NCI-H2196 (cell line): Measurements from ENCODE around the gene MT1A.
"Not testable (repeated sequence)": the region's sequence is repeated elsewhere in the genome, so short reads cannot be mapped to it uniquely, and the experiment has no call there.

Experiments
- DNase-seq: peaks from one replicate; lab custom pipeline; 2025; ENCODE audit not compliant: unreplicated experiment; lab: John Stamatoyannopoulos, UW

The MT1A gene

DNA sequence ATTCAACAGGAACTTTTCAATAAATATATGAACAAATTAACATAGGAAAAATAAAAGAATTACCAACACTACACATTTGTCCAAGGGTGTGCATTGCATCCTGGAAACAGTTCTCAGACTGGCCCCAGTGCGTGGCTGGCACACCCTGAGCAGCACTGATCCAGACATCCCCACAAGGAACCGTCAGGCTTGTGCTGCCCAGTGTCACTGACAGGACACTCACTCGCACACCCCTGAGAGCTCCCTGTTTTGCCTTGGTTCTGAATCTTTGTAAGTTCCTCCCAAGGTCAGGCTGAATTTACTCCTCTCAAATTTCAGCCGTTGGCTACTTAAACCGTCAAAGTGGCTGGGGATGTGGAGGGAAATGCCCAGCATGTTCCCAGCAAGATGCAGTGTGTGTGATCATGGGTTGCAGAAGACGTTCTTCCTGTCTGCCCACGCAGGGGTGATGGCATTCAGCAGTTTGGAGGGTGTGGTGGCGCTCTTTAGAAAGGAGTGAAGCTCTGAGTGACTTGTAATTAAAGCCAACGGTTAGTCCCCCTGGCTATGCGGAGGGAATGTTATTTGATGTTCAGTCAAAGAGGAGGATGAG lies 28.4 kb upstream of the MT1A start:
- DNase-seq: peak; percentile 10

DNA sequence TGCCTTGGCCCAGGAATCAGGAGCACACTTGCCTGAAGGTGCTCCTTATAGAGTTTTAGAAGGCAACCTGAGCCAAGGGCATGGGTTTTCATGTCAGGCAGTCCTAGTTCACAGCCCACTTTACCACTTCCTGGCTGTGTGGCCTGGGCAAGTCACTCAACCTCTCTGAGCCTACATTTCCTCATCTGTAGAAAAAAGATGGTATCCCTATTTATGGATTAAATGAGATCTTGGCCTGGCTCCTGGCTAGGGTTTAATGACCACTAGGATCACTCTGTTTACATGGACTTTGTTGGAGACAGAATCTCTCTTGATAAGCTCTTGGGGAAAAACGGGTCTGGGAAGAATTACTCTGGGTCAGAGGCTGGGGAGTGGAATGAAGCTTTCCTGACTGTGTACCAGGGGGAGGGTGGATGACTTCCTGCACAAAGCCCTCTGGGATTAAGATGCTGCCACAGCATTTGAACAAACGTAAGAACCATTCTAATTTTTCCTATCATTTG lies 27.8 kb upstream of the MT1A start:
- DNase-seq: no peak

DNA sequence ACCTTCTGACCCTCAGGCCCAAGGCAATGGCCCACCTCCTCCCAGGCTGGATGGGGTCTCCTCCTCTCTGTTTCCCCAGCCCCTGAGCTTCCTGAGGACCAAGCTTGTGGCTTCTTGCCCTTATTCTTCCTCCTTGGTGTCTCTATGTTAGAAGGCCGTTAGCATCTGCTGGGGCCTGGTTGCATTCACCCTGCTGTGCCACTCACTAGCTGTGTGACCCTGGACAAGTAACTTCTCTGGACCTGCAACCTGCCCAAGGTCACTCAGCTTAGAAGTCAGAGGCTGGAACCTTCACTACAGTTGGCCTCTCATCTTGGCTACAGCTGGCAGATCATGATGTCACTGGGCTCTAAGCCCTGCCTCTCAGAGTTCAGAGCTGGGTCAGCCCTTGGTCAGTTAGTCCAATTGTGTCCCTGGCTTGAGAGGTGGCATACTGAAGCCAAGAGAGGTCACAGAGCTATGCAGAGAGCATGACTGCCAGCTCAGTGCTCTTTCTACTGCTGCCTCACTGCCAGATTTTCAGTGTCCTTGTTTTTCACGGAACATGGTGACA lies 27.1 kb upstream of the MT1A start:
- peak; percentile 5 for DNase-seq

DNA sequence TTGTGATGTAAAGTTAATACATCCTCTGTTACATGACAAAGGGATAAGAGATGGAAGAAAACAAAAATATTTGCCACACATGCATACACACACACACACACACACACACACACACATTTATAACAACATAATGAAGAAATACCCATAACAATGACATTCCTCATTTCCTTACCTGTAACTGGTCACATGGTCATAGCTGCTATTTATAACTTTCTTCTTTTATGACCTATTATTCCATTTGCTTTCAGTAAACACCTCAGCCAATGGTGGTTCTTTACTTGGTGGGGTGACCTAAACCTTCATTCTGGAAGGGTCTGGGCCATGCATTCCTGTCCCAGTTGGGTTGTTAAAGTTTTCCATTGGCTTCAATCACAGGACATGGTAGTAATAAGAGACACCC lies 24.8 kb upstream of the MT1A start:
- DNase-seq: no peak

DNA sequence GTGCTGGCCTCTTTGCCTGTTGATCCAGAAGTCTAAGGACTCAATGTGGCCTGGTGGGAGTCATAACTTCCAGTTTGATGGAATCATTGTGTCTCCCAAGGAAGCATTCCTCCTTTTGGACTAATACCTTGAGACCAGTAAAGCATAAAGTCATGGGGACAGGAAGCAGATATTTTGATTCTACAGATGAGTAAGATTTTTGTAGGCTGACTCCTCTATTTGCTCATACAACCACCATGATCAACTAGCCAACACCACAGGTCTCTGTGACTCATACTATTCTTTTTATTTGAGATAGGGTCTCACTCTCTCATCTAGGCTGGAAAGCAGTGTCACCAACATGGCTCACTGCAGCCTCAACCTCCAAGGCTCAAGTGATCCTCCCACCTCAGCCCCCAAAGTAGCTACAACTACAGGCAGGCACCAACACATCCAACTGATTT lies 23.9 kb upstream of the MT1A start:
- no peak for DNase-seq

DNA sequence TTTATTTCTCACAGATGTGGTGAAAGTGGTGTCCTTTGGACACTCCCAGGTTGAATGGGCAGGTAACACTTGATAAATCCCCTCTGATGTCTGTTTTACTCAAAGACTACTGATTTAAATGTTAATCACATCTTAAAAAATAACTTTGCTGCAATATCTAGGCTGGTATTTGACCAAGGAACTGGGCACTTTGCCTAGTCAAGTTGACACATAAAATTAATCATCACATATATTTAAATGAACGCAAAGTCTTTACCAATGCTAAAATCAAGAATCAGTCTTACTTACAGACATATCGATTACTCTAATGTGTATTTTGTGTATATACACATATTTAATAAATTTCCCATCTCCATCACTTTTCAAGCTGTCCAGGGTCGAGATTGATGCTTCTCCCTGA lies 23.1 kb upstream of the MT1A start:
- DNase-seq: no peak

DNA sequence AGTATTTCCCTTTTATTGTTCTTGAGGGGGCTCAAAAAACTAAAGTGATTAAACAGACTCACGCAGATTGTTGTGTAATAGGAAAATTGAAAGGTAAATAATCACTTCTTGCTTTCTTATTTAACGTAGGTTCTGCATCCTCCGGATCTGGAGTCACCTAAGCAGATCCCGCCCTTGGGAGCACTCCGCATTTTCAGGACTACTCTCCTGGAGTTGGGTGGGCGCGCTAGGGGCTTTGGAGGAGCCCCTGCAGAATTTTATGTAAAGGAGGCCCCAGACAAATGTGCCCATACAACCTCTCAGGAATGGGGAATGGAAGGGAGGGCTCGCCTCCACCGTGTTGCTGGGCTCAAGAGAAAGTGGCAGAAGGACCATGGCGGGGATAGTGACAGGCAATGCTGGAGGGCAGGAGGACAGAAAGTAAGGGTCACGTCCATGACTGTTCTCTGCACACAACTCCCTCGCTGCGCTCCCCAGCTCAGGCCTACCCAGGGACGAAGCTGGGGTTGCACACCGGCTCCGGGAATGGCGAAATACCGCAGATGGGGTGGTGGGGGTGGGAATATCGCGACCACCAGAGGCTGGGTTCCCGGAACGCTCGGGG lies 21.8 kb upstream of the MT1A start:
- no peak for DNase-seq

- DNase-seq: no peak
Measured at GRCh38 chr16:56617212-56618085, 21.0 kb upstream of the MT1A start.

- DNase-seq: no peak
Measured at GRCh38 chr16:56618138-56618537, 20.3 kb upstream of the MT1A start.

DNA sequence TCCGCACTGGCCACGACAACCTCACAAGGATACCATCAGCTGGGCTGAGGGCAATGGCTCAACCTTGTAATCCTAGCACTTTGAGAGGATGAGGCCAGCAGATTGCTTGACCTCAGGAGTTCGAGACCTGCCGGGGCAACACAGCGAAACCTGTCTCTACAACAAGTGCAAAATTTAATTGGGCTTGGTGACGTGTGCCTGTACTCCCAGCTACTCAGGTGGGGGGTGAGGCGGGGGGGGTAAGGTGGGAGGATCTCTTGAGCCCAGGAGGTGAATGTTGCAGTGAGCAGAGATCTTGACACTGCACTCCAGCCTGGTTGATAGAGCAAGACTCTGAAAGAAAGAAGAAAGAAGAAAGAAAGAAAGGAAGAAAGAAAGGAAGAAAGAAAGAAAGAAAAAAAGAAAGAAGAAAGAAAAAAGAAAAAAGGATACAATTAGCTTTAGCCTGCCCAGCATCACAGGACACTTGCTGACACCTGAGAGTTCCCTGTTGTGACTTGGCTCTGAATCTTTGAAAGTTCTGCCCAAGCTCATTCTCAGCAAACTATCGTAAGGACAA lies 18.0 kb upstream of the MT1A start:
- no peak for DNase-seq

- not testable (repeated sequence) for DNase-seq
Measured at GRCh38 chr16:56621665-56622445, 16.6 kb upstream of the MT1A start.

DNA sequence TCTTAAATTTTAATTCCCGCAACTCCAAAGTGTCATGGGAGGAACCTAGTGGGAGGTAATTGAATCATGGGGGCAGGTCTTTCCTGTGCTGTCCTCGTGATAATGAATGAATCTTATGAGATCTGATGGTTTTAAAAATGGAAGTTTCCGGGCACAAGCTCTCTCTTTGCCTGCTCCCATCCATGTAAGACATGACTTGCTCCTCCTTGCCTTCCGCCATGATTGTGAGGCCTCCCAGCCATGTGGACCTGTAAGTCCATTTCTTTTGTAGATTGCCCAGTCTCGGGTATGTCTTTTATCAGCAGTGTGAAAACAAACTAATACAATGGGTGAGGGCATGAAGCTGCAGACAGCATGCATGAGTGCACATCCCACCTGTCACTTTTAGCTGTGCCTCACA lies 15.3 kb upstream of the MT1A start:
- not testable (repeated sequence) for DNase-seq

DNA sequence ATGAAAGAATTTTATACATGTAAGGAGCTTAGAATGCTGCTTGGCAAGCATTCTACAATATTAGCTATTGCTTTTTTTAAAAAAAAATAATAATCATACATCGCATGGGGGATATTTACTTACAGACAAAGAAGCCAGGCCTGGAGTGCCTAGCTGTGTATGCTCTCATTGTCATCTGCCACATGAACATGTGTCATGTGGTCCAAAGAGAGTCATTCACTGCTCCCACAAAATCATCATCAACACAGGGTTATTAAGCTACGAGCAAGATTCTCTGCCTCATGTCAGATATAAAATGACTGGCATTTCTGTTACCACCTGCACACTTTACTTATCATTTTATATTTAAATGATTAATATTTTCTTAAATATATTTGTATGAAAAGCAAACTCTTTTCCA lies 14.8 kb upstream of the MT1A start:
- no peak for DNase-seq

DNA sequence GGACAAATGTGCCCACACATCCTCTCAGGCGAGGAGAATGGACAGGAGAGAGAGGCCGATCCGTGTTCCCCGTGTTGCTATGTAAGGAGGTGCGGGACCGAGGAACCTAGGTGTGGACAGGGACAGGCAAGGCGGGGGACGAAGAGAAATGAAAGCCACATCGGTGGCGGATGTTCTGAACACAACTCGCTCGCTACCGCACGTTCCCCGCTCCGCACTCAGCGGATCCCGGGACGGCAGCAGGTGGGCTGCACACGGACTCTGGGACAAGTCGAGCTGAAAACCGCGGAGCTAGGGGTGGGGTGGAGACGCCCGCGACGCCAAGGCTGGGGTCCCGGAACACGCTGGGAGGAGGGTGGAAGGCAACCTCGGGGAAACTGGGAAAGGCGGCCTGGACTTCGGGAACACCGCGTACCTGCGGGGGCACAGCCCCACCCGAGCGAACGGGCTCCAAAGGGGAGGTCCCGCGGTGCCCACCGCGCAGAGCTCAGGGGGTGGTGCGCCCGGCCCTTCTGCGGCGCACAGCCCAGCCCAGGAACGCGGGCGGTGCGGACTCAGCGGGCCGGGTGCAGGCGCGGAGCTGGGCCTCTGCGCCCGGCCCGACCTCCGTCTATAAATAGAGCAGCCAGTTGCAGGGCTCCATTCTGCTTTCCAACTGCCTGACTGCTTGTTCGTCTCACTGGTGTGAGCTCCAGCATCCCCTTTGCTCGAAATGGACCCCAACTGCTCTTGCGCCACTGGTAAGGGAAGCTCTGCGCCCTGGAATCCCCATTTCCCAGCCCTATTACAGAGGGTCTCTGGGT lies 13.1 kb upstream of the MT1A start, which contains the start of gene MT1E:
Gene MT1E, plus strand, starts transcription at position 642 of the 803 bp plus-strand sequence. Its CDS starts 71 bp downstream, at position 713.
- DNase-seq: no peak

- no peak for DNase-seq
Measured at GRCh38 chr16:56625943-56626654, 12.4 kb upstream of the MT1A start.

GRCh38 chr16:56626685-56627084 lies 11.8 kb upstream of the MT1A start:
- DNase-seq: no peak

DNA sequence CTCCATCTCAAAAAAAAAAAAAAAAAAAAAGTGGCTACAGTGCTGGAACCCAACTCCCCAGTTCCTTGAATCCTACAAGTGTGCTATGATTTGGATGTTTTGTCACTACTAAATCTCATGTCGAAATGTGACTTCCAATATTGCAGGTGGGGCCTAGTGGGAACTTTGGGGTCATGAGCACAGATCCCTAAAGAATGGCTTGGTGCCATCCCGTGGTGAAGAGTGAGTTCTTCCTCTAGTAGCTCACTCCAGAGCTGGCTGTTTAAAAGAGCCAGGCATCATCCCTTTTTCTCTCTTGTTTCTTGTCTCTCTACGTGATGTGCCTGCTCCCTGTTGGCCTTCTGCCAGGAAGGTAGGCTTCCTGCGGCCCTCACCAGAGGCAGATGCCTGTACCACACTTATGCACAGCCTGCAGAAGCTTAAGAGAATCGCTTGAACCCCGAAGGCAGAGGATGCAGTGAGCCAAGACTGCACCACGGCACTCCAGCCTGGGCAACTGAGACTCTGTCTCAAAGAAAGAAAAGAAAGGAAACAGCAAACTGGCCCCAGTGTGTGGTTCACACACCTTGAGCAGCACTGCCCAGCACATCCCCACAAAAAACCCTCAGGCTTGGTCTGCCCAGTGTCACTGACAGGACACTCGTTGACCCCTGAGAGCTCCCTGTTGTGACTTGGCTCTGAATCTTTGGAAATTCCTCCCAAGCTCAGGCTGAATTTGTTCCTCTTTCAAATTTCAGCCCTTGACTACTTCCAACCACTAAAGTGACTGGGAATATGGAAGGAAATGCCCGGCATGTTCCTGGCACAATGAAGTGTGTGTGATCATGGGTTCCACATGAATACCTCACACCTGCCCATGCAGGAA lies 9.7 kb upstream of the MT1A start:
- DNase-seq: no peak

DNA sequence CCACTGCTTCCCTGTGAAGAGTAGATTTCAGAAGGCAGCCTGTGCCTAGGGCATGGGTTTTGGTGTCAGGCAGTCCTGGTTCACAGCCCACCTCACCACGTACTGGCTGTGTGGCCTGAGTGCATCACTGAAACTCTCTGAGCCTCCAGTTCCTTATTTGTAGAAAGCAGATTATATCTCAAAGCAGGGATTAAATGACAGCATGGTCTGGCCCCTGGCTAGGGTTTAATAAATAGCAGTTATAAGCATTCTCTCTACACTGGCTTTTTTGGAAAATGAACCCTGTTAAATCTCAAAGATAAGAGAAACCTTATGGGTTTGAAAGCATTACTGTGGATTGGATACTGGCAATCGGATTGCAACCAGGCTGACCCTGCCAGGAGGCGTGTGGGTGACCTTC lies 8.9 kb upstream of the MT1A start:
- DNase-seq: no peak
